ENCODE results near the gene AFF2.

DNA sequence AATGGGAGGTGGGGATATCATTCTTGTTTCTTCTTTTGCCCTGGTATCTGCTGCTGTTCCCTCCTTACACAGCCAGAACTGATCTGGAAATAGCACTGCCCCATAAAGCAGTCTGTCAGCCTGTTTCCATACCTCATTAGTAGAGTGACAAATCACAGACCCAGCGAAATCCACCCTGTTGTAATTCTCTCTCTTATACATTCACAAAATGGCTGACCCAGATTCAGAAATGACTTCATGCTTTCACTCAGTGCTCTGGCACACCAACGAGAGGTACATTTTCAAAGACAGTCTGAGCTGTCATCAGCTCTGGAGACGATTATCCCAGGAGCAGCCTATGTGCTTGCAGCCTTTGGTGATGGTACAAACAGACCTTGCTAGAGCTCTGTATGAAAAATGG, 164.6 kb downstream of the AFF2 start:
- TF ChIP-seq, protein P1, sequence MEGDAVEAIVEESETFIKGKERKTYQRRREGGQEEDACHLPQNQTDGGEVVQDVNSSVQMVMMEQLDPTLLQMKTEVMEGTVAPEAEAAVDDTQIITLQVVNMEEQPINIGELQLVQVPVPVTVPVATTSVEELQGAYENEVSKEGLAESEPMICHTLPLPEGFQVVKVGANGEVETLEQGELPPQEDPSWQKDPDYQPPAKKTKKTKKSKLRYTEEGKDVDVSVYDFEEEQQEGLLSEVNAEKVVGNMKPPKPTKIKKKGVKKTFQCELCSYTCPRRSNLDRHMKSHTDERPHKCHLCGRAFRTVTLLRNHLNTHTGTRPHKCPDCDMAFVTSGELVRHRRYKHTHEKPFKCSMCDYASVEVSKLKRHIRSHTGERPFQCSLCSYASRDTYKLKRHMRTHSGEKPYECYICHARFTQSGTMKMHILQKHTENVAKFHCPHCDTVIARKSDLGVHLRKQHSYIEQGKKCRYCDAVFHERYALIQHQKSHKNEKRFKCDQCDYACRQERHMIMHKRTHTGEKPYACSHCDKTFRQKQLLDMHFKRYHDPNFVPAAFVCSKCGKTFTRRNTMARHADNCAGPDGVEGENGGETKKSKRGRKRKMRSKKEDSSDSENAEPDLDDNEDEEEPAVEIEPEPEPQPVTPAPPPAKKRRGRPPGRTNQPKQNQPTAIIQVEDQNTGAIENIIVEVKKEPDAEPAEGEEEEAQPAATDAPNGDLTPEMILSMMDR (IDR thresholded peaks at IDR 0.05; ENCODE audit: low read length): no peak
- TF ChIP-seq EZH2phosphoT487 (IDR thresholded peaks at IDR 0.05; ENCODE audit: low read length) (no peak), EZH2 (optimal IDR thresholded peaks at IDR 0.05; ENCODE audit: low read depth, low read length) (no peak)
